Epidermal melanocyte (primary cell): ENCODE results near the gene RABEP1.
A peak's percentile ranks its signal among the peaks of the same experiment; 100 is the strongest.
"Not testable (repeated sequence)": the region's sequence is repeated elsewhere in the genome, so short reads cannot be mapped to it uniquely, and the experiment has no call there.

Experiments used
- DNase-seq: peaks from one replicate; pipeline ENCODE4 v3.0.0; 2011; ENCODE audit warnings: low spot score; ENCODE audit not compliant: insufficient read length

Gene RABEP1, protein sequence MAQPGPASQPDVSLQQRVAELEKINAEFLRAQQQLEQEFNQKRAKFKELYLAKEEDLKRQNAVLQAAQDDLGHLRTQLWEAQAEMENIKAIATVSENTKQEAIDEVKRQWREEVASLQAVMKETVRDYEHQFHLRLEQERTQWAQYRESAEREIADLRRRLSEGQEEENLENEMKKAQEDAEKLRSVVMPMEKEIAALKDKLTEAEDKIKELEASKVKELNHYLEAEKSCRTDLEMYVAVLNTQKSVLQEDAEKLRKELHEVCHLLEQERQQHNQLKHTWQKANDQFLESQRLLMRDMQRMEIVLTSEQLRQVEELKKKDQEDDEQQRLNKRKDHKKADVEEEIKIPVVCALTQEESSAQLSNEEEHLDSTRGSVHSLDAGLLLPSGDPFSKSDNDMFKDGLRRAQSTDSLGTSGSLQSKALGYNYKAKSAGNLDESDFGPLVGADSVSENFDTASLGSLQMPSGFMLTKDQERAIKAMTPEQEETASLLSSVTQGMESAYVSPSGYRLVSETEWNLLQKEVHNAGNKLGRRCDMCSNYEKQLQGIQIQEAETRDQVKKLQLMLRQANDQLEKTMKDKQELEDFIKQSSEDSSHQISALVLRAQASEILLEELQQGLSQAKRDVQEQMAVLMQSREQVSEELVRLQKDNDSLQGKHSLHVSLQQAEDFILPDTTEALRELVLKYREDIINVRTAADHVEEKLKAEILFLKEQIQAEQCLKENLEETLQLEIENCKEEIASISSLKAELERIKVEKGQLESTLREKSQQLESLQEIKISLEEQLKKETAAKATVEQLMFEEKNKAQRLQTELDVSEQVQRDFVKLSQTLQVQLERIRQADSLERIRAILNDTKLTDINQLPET

DNA sequence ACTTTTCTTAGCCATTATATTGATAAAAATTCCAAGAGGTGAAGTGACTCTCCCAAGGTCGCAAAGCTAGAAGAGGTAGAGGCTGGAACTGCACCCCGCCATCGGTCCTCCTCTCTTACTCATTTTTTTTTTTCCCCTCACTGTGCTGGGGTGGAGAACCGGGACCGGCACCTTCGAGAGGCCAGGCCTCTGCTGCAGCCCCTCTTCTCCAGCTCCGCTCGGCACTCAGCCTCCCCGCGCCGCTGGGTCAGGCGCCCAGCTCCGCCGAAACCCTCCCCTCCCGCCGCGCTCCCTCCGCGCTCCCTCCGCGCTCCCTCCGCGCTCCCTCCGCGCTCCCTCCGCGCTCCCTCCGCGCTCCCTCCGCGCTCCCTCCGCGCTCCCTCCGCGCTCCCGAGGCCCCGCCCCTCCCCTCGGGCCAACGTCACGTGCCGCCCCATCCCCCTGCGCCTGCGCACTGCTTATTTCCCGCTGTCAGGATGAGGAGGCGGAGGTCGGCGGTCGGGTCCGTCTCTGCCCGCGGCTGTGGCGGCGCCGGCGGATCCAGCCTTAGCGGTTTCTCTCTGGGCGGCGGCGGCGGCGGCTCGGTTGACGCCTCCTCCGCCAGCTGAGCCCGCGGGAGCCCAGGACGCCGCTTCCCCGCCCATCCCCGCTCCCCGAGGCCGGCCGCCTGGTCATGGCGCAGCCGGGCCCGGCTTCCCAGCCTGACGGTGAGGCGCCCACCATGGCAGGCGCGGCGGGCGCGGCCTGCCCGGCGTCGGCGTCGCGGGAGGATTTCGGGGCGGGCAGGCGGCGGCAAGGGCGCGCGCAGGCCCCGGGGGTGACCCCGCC lies at the start of gene RABEP1:
RABEP1 (plus strand) TSS at position 471 of the 828 bp plus-strand sequence; CDS start at position 674, 203 bp downstream.
- DNase-seq, result peak; percentile 57

GRCh38 chr17:5233492-5233891 lies 48.6 kb upstream of the RABEP1 start:
- DNase-seq, result not testable (repeated sequence)

DNA sequence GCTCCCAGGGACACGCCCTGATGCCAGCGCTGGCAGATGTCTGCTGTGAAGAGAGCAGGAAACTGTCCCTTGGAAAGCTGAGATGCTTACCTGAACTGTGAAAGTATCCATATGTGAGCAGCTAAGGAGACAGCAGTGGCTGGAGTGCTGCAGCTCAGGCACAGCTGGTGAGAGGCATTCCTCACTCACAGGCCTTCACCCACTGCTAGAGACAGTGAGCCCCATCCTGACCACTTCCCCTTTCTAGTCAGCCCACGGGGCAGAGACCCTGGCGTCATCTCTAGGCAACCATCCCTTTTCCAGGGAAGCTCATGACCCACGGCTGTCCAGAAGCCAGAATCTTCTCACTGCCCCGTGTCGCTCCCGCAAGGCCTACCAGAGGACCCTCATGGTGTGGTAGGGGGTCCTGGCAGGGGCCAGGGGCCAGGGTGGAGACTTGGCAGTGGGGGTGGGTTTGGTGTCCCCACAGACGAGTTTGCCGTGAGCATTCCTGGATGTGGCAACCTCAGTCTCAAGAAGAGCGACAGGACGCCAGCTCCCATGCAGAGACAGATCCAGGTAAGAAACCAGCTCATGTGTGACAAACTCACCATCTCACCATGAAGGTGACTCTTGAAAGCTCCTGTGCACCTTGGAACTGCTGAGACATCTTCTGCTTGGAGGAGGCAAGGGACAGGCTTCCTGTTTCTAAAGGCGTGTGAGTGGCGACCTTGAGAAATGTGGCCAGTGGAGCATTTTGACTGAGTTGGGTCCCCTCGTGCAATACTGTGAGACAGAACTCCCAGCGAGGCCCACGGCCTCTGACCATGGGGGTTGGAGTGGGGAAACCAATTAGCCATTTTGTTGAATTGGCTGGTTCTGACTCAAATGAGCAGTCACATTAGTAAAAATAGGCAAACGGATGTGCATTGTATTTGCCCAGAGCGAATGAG lies 47.2 kb upstream of the RABEP1 start, which contains the start of gene SCIMP:
SCIMP (minus strand) TSS at position 216 of the 932 bp plus-strand sequence; CDS start at position 111, 105 bp downstream.
- DNase-seq, result no peak

- no peak for DNase-seq
Measured at GRCh38 chr17:5236938-5237540, 45.0 kb upstream of the RABEP1 start.

GRCh38 chr17:5237541-5238016 lies 44.5 kb upstream of the RABEP1 start:
- no peak for DNase-seq

DNA sequence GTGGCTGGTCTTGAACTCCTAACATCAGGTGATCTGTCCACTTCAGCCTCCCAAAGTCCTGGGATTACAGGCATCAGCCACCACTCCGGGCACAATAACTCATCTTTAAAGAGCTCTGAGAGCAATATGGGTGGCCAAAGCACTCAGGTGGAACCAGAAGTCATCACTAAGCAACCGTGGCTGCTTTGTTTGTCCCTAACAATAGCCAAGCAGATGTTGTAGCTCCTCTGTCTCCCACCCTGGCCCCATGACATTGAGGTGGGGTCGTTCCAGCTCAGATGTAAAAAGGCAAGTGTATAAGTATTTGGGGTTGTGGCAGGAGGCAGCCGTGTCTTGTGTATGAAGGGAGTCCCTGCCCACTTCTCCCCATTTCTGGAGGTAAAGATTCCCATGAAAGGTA lies 43.8 kb upstream of the RABEP1 start:
- no peak for DNase-seq

DNA sequence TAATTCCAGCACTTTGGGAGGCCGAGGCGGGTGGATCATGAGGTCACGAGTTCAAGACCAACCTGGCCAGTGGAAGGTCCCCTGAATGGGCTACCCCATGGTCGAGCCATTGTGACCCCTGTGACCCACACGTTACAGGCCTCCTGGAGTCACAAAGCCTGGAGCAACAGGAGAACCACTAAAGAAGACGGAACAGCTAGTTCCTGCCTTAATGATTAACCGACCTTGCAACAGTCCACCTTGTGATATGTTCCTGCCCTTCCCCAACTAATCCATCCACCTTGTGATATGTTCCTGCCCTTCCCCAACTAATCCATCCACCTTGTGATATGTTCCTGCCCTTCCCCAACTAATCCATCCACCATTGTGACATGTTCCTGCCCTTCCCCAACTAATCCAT lies 42.3 kb upstream of the RABEP1 start:
- DNase-seq, result not testable (repeated sequence)

- DNase-seq, result no peak
Measured at GRCh38 chr17:5241861-5242671, 40.0 kb upstream of the RABEP1 start.

GRCh38 chr17:5247621-5248020 lies 34.5 kb upstream of the RABEP1 start:
- DNase-seq, result no peak

- DNase-seq, result no peak
Measured at GRCh38 chr17:5248821-5249479, 33.1 kb upstream of the RABEP1 start.

DNA sequence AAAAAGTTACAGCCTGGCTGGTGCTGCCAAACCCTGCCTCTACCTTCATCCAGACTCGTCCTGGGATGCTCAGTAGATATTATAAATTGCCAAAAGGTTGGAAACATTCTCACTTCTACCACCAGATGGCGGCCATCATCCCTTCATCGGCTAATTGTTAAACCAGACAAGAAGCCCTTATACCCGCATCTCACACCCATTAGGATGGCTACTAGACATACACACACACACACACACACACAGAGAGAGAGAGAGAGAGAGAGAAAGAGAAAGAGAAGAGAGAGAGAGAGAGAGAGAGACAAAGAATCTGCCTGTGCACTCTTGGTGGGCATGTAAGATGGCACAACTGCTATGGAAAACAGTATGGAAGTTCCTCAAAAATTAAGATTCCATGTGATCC lies 32.5 kb upstream of the RABEP1 start:
- DNase-seq, result peak; percentile 78

GRCh38 chr17:5254414-5254813 lies 27.7 kb upstream of the RABEP1 start:
- no peak for DNase-seq

- no peak for DNase-seq
Measured at GRCh38 chr17:5254903-5255521, 27.1 kb upstream of the RABEP1 start.

- DNase-seq, result no peak
Measured at GRCh38 chr17:5257124-5257523, 25.0 kb upstream of the RABEP1 start.

DNA sequence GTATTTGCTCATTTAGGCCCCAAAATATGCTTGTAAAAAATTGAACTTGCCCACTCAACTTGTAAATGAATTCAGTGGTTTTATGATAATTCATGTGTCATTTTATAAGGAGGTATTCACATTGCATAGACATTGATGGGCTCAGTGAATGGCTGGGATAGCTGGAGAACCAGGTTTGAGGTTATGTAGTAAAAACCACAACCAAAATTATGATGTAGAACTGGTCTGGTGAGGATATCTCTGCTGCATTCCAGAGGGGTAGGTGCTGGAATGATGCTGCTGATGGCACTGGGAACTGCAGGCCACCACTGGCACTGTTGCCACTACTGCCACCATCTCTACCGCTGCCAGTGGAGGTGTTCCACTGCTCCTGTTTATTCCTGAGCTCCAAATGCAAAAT lies 21.5 kb upstream of the RABEP1 start:
- DNase-seq, result no peak

GRCh38 chr17:5262416-5262991 lies 19.6 kb upstream of the RABEP1 start:
- DNase-seq, result no peak

- DNase-seq, result no peak
Measured at GRCh38 chr17:5263441-5263840, 18.6 kb upstream of the RABEP1 start.
